ENCODE measurements around the gene EXOC4.

The EXOC4 gene

GRCh38 chr7:133645884-133646391 lies 393.1 kb downstream of the EXOC4 start:
- DNase-seq: no peak

- DNase-seq: no peak
Measured at GRCh38 chr7:133646472-133647315, 393.8 kb downstream of the EXOC4 start.

GRCh38 chr7:133649593-133649992 lies 396.7 kb downstream of the EXOC4 start:
- no peak for DNase-seq

GRCh38 chr7:133650069-133650468 lies 397.2 kb downstream of the EXOC4 start:
- DNase-seq: no peak

GRCh38 chr7:133650487-133651300 lies 397.8 kb downstream of the EXOC4 start:
- DNase-seq: no peak

- no peak for DNase-seq
Measured at GRCh38 chr7:133652547-133652946, 399.7 kb downstream of the EXOC4 start.

GRCh38 chr7:133654547-133654946 lies 401.7 kb downstream of the EXOC4 start:
- no peak for DNase-seq

GRCh38 chr7:133662276-133662675 lies 409.4 kb downstream of the EXOC4 start:
- no peak for DNase-seq

GRCh38 chr7:133662830-133663229 lies 410.0 kb downstream of the EXOC4 start:
- no peak for DNase-seq

GRCh38 chr7:133664528-133664927 lies 411.6 kb downstream of the EXOC4 start:
- DNase-seq: no peak

- DNase-seq: no peak
Measured at GRCh38 chr7:133668296-133669060, 415.6 kb downstream of the EXOC4 start.

GRCh38 chr7:133669061-133669455 lies 416.2 kb downstream of the EXOC4 start:
- DNase-seq: no peak

- no peak for DNase-seq
Measured at GRCh38 chr7:133670250-133670649, 417.4 kb downstream of the EXOC4 start.

- no peak for DNase-seq
Measured at GRCh38 chr7:133672866-133673265, 420.0 kb downstream of the EXOC4 start.

GRCh38 chr7:133674079-133674763 lies 421.3 kb downstream of the EXOC4 start:
- no peak for DNase-seq

- no peak for DNase-seq
Measured at GRCh38 chr7:133675510-133676218, 422.8 kb downstream of the EXOC4 start.

- no peak for DNase-seq
Measured at GRCh38 chr7:133676805-133677370, 424.0 kb downstream of the EXOC4 start.

- no peak for DNase-seq
Measured at GRCh38 chr7:133678137-133678814, 425.4 kb downstream of the EXOC4 start.

- no peak for DNase-seq
Measured at GRCh38 chr7:133679977-133680376, 427.1 kb downstream of the EXOC4 start.

GRCh38 chr7:133681529-133681928 lies 428.7 kb downstream of the EXOC4 start:
- no peak for DNase-seq

All from T1000 (cell line).